Fibroblast of peridontal ligament (primary cell): ENCODE measurements around the gene ASTN2.
A peak's percentile ranks its signal among the peaks of the same experiment; 100 is the strongest.

Experiments
- DNase-seq: peaks from one replicate; pipeline ENCODE4 v3.0.0-alpha.2; 2010; ENCODE audit errors: extremely low read depth

ASTN2 gene

DNA sequence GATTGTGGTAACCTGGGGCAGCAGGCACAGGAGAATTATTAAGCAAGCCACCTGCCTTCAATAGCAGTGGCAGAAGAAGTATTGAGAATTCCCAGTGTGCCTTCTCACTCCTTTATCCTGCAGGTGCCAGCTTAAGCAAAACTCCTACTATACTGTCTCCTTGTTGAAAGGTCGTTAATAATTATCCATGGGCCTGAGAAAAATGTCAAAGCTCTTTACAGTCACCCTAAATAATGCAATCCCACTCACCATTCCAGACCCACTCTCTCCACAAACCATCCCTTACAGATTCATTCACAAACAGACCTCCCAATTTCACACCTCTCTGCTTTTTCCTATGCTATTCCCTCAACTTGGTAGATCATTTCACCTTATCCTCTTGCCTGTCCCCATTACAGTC, 889.2 kb downstream of the ASTN2 start:
- DNase-seq: no peak

DNA sequence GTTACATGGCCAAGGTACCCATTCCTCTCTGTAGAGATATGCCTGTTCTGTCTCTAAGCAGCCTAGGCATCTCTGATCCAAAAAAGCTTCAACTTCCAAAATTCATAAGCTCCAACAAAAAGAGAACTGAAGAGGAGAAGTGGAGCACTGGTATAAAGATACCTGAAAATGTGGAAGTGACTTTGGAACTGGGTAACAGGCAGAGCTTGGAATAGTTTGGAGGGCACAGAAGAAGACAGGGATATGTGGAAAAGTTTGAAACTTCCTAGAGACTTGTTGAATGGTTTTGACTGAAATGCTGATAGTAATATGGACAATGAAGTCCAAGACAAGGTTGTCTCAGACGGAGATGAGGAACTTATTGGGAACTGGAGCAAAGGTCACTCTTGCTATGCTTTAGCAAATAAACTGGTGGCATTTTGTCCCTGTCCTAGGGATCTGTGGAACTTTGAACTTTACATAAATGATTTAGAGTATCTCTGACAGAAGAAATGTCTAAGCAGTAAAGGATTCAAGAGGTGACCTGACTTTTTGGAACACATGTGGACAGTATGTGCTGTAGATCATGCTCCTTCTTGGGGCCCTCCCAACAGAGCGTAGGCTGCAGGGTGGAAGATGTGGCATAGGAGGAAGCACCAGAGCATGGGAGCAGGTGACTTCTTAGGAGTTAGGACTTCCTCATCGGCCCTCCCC, 889.9 kb downstream of the ASTN2 start:
- no peak for DNase-seq

DNA sequence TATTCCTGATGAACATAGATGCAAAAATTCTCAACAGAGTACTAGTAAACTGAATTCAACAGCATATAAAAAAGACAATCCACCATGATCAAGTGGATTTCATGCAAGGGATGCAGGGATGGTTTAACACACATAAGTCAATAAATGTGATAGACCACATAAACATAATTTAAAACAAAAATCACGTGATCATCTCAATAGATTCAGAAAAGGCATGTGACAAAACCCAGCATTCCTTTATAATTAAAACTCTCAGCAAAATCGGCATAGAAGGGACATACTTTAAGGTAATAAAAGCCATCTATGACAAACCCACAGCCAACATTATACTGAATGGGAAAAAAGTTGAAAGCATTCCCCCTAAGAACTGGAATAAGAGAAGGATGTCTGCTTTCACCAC, 894.6 kb downstream of the ASTN2 start:
- no peak for DNase-seq

DNA sequence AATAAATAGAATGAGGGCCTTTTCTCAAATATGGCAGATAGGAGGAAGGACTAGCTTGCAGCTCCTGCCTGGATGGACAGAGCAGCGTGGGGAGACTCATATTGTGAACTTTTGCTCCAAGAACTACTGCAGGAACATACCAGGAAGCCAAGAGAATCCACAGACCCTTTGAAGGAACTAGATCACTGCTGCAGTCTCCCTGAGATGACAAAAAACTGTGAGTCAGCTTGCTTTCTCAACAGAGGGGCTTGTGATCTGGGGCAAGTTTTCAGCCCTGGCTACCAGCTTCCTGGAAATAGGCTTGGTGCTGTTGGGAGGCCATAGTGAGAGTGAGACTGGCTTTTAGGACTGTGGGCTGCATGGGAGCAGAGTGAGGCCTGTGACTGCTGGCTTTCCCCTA, 898.4 kb downstream of the ASTN2 start:
- DNase-seq: no peak

DNA sequence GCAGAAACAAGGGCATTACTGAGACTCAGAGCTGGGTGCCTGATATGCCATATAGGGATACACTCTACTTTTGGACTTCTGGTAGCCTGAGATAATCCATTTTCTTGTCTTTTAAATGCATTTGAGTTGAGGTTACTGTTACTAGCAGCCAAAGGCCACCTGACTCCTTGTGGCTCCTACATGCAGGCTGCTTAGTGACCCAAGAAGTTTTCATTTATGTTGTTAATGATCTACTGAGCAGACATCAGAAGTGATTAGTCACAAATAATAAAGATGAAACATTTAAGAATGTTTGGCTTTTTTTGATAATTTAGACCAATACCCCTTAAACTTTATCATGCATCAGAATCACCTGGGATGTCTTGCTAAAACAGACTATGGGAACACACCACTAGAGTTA, 899.3 kb downstream of the ASTN2 start:
- no peak for DNase-seq

DNA sequence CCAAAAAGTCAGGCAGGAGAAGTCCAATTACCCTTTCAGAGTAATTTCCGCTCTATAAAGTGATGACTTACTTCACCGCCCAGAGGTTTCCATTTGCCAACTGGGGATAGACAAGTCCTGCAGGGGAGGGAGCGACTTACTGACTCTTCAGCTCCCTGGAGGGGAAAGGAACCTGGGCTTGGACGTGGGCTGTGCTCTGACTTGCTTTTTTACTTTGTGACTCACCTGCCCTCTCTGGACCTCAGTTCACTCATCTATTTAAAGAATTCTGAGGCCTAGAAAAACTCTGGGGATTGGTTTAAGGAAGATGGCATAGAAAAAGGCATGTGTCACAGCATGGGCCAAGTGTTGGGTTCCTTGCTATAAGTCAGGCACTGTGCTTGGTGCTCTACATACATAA, 908.2 kb downstream of the ASTN2 start:
- DNase-seq: no peak

DNA sequence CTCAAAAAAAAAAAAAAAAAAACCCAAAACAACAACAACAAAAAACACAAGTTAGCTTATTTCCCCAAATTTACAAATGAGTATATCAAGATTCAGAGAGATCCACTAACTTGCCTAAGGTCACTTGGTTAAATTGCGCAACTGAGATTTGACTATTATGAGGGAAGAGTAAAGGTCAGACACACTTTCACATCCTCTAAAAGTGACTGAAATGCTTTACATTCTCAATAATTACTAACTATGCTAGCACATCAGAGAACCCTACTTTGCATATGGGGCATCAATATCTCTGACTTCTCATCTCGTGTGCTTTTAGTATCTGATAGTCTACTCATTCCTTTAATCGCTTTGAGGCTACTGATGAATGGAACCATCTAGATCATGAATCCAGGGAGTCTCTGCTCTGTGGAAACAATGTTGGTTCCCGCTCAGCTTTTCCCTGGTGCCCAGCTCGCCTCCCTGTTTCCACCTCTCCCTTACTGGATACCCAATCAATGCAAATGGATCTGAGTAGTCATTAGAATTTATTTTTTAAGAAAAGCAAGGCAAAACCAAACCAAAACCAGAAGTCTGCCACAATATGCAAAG, 909.9 kb downstream of the ASTN2 start:
- no peak for DNase-seq

DNA sequence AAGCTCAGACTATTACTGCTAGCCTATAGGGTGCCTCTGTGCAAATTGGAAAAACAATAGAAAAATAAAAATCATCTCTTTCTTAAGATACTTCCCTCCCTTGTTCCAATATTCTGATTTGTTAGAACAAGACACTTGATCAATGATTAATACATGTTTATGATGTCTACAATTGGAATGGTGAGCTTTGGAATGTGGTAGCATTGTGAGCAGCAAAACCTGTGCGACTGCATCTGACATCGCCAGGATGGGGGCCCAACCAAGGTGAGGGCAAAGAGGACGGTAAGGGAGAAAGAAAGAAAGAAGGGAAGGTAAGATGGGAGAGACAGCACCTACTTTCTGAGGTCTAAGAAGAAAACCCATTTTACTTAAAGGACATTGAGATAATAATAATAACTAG, 910.8 kb downstream of the ASTN2 start:
- no peak for DNase-seq

DNA sequence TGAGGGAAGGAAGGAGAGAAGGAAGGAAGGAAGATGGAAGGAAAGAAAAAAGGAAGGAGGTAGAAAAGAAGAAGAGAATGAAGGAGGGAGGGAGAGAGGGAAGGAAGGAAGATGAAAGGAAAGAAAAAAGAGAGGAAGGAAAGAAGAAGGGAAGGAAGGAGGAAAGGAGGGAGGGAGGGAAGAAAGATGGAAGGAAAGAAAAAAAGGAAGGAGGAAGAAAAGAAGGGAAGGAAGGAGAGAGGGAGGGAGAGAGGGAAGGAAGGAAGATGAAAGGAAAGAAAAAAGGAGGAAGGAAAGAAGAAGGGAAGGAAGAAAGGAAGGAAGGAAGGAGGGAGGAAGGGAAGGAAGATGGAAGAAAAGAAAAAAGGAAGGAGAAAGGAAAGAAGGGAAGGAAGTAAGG, 912.1 kb downstream of the ASTN2 start:
- no peak for DNase-seq

DNA sequence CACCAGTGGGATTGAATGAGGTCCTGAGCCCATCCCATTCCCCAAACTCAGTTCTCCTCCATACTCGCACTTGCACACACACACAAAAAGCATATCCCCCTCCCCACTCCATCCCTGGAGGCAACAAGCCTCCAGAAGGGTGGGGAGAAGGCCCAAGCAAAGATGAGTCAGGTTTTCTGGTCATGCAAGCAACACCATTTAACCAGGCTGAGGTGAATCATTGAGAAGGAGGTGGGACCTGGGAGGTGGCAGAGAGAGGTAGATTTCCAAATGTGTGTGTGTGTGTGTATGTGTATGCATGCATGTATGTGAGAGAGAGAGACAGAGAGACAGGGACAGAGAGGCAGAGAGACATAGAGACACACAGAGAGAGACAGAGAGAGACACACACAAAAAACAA, 913.0 kb downstream of the ASTN2 start:
- DNase-seq: peak; percentile 31

DNA sequence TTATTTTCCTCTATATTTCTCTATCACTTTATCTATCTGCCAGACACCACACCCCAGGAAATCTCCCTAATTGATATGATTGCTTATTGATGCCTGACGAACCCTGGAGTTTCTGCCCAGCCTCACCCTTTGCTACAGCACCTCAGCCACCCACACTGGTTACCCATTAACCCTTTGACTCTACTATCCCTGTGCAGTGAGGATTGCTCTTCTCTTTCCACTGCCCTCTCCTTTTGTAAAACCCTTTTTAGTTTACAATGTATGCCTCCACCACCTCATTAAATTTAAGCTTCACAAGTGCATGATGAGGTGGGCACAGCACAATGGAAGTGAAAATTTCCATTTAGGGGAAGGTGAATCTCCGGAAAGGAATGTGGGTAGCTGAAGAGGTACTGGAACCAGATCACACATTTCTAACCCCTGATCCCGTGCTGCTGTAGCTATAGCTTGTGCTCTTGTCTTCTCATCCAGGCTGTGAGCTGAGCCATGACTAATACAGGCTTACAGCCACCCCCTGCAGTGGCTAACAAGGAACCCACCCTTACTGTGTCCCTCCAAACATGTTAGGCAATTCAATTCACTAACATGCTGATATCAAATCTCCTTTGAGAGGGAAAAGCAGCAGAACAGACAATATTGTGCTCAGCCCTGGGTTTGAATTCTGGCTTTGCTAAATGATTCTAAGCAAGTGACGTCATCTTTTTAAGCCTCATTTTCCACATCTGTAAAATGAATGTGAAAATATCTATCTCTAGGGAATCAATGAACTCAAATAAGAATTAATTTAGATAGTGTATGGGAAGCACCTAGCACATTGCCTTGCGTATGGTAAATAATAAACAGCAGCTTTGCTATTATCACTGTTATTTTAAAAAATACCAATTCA, 914.6 kb downstream of the ASTN2 start:
- DNase-seq: peak; percentile 73

DNA sequence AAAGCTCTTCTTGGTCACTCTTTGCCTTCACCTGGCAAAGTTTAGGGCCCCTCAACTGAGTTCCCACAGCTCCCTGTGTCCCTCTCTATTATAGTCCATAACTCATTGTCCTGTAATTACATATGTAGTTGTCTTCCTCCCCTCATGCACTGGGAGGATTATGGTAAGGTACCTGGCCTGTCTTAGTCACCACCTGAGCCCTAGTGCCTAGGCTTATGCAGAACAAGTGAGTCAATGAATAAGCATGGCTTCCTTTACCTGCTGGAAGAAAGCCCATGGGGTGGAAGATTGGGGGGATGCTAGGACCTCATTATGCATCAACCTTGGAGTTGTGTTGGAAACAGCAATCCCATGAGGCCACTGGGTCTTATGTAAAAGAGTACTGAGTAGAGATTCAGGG, 915.4 kb downstream of the ASTN2 start:
- no peak for DNase-seq

DNA sequence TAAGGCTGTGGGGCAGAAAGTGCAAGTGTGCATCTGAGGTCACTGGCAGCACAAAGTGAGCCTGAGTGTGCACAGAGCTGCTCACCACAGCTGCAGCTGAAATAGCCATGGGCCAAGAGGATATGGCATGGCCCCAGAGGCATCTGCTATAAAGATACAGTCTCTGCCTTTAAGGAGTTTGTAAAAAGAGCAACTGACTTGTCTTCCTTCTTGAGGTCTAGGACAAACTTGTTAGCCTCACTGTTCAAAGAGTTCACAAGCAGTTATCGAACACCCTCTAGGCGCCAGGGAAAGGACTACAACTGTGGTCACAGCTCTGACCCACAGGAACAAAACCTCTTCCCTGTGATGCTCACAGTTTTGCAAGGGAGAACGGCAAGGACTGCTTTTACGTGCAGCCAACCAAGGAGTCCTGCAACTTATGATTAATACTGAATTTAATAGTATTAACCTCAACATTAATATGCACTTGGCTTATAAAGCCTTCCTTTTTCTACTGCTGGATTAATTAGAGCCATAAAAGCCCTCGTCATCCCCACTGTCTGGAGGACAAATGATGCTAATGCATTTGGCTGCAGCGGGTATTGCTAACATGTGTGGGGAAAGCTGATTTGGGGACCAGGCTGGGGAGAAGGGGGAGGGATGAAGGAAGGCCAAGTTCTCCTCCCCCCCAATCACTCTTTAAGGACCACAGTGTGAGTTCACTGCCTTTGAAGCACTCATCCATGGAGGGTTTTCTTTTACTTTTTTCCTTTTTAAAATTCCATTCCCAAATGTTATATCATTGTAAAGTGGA, 917.6 kb downstream of the ASTN2 start:
- peak; percentile 49 for DNase-seq

DNA sequence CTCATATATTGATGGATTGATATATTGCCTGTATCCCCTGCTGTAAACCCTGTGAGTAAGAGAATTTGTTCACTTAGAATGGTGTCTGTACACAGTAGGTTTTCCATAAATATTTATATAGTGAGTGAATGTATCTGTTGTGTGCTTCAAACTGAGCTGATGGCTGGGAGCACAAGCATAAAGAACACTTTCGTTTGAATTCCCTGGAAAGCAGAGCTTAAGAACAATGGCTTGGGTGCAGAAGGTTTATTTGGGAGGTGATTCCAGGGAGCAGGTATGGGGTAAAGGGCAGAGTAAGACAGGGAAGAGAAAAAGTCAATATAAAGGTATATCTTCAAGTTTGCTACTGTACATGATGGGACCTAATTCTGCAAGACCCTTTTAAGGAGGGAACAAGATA, 918.7 kb downstream of the ASTN2 start:
- no peak for DNase-seq

DNA sequence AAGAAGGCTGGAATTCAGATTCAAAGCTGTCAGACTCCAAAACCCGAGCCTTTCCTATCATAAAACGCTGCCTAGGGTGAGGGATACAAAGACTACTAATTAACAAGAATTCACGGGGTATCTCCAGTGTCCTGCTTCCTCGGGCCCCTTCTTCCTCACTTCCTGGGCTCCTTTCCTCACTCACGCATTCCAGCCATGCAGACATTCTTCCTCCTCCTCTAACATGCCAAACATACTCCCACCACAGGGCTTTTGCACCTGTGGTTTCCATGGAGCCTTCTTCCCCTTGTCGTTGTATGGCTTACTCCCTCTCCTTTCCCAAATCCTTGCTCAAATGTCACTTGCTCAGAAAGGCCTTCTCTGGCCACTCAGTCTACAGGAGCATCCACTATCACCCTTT, 919.1 kb downstream of the ASTN2 start:
- no peak for DNase-seq

DNA sequence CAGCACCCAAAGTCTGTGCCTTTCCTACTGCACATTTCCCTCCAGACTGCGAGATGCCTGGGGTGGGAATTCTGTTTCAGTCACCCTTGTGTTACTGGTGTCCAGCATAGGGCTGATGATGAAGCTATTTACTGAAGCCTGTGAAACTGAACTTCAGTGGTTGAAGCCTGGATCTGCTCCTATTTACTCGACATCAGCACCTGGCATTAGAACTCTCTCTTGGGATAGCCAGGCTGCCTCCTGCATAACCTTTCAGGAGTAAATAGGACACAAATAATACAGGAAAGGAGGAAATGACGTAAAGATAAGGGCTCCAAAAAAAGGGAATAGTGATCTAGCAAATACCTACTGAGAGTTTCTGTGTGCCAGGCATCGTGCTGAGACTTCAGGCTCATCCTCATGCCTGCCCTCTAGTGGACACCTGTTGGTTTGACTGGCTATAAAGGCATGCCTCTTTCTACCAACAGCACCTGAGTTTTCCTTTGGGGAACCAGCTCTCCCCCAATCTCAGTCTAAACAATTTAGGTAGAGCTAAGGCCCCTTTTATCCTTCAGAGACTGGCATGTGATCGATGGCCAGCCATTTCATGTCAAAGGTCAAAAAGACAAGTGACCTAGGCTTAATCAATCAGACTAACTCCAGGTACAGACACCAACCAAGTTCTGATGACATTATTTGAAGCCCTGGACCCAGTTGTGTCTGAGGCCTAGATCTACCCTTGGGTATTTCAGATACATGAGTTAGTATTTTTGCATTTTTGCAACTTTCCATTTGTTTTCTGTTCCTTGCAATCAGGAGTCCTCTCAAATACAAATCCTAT, 919.8 kb downstream of the ASTN2 start:
- DNase-seq: no peak

DNA sequence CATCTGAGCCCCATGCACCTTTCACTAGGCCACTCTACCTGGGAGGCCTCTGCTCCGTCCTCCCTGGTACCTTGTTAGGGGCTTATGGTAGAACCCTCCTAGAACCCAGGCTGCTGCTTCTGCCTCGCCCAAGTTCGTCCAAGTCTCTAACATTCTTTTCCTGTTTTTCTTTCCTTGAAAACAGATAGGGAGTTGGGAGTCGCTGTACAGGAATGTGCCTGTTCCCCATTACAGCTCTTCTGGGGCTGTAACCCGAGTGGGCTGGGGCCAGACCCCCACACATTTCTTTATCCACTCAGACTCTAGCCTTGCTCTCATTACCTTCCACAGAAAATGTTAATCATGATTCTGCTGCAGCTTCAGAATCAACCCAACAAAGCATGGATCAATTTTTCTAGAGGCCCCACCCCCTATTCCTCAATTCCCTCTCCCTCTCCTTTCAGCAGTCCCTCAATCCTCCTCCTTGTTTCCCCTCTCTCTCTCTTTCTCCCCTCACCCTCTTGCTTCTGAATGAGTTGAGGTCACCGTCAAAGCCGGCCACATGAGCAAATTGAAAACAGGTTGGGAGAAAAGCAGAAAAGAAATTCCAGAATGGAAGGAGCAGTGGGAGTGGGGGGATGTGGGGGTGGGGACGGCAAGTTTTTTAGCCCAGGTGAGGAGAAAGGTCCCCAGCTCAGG, 921.5 kb downstream of the ASTN2 start:
- peak; percentile 39 for DNase-seq

DNA sequence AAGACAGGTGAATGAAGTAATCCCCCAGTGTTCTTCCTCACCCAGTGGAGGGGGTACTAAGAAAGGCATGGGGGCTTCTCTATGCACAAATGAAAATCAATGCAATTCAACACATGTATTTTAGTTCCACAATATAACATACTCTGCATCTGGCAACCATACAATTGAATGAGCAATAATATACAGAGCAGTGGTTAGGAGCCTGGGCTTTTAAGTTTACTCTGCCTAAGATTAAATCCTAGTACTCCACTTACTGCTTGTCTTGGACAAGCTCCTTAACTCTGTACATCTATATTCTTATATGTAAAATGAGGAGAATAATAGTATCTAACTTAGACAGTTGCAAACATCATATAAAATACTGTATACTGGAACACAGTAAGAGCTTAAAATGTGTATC, 923.2 kb downstream of the ASTN2 start:
- DNase-seq: peak; percentile 81

DNA sequence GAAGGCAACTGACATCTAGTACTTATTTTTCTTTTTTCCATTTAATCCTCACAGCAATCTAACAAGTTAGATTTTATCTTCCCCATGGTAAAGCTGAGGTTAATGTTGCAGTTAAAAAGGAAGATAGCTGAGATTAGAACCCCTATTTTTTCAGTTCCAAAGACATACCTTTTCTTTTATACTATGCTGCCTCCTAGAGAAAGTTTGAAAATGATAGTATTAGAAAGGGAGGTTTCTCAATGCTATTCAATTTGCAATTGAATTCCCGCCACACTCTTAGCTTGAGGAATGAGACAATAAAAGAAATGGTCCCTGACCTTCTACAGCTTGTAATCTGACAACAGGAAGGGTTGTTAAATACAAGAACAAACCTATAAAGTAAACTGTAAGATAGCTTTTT, 923.6 kb downstream of the ASTN2 start:
- DNase-seq: peak; percentile 54

DNA sequence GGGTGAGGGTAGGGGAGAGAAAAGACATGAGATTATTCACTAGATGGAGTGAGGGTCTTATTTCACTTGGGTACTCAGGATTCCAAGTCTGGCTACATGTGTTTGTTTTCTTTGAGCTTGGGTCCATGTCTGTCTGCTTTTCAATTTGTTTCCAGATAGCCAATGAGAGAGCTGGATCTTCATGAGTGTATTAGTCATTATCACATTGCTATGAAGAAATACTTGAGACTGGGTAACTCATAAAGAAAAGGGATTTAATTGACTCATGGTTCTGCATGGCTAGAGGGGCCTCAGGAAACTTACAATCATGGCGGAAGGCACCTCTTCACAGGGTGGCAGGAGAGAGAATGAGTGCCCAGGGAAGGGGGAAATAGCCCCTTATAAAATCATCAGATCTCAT, 924.5 kb downstream of the ASTN2 start:
- no peak for DNase-seq

DNA sequence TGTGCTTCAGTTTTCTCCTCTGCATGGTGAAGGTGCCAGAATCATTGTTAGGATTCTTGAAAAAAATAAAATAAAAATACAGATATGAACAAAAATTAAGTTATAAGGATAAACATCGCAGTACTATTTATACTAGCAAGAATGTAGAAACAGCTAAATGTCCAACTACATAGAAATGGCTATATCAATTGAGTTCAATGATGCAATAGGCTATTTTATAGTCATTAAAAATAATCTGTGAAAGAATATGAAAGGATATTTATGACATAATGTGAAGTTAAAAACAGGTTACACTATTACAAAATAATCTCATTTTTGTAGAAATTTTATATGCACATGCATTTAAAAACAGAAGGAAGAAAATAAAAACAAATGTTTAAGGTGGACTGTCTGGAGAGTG, 926.5 kb downstream of the ASTN2 start:
- no peak for DNase-seq
